ENCODE measurements around the gene LRP6. TPM values are rescaled to one million over a fixed set of nuclear protein-coding genes. Genes with fewer than 3 reads are reported as not detected.

Gene LRP6
- polyA plus RNA-seq, 1 donor (not counting 4 experiments of a cell fraction or from before 2014, with no cell fraction given): 13.0 TPM

DNA sequence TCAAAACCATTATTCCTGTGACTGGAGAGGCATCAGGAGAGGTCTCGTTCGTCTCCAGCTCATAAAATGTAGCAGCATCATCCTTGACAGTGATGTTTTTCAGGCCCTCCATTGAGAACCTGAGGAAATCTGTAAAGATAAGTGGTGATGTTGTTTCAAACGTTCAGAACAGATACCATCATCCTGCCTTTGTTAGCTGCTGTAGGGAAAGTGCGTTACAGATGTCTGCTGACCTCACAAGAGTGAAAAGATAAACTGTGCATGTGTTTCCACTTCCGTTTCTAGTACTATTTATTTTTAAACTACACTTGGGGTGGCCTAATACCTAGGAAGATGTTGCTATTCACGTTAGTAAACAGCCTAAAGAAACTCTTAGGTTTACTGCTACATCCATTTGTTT, 167.7 kb downstream of the LRP6 start:
- dilution Hi-C loops (cut with MboI; ENCODE audit: extremely low pct_ligation_motif_present, low sequenced_read_pairs): loop anchor here (25.0 kb wide), 1 partner anchor 238 kb away; no protein-coding TSS in a partner anchor
- DNase-seq (ENCODE audit: low read depth, low spot score) (no peak), FAIRE-seq (no peak)
- no peak overlapping the region for H2AFZ ChIP-seq (ENCODE audit: control insufficient read depth, low read length)
- H3K4me2 ChIP-seq (ENCODE audit: control insufficient read depth, extremely low read depth, insufficient read depth, low read depth, low read length): no peak overlapping the region
- no peaks in the 10 kb centered on the region for H3K9me3 ChIP-seq (ENCODE audit: control insufficient read depth, low read depth, low read length)
- H3K4me3 ChIP-seq (ENCODE audit: control insufficient read depth in 2 of 3, extremely low read depth in 1 of 3, insufficient read depth in 2 of 3, low read depth in 1 of 3, low read length in 3 of 3): no peak overlapping the region
- no peaks in the 10 kb centered on the region for H3K9me1 ChIP-seq (ENCODE audit: control insufficient read depth, extremely low read depth, insufficient read depth, low read length)
- H3K36me3 ChIP-seq (ENCODE audit: control insufficient read depth in 2 of 2, extremely low read depth in 1 of 2, insufficient read depth in 2 of 2, low read length in 2 of 2): no peaks in the 10 kb centered on the region
- no peak overlapping the region for H3K9ac ChIP-seq (ENCODE audit: control insufficient read depth, extremely low read depth, insufficient read depth, low read length)
- no peak for TF ChIP-seq EZH2 (IDR thresholded peaks at IDR 0.05; ENCODE audit: low read length)
- TF ChIP-seq, protein P1, sequence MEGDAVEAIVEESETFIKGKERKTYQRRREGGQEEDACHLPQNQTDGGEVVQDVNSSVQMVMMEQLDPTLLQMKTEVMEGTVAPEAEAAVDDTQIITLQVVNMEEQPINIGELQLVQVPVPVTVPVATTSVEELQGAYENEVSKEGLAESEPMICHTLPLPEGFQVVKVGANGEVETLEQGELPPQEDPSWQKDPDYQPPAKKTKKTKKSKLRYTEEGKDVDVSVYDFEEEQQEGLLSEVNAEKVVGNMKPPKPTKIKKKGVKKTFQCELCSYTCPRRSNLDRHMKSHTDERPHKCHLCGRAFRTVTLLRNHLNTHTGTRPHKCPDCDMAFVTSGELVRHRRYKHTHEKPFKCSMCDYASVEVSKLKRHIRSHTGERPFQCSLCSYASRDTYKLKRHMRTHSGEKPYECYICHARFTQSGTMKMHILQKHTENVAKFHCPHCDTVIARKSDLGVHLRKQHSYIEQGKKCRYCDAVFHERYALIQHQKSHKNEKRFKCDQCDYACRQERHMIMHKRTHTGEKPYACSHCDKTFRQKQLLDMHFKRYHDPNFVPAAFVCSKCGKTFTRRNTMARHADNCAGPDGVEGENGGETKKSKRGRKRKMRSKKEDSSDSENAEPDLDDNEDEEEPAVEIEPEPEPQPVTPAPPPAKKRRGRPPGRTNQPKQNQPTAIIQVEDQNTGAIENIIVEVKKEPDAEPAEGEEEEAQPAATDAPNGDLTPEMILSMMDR (optimal IDR thresholded peaks at IDR 0.05 in 1 of 3, IDR thresholded peaks at IDR 0.05 in 1 of 3, conservative IDR thresholded peaks at IDR 0.05 in 1 of 3; ENCODE audit: extremely low read depth in 1 of 3, insufficient read depth in 2 of 3, low read length in 3 of 3): no peak
- H3K79me2 ChIP-seq (ENCODE audit: control insufficient read depth, insufficient read depth, low read length): no peaks in the 10 kb centered on the region
- H3K27ac ChIP-seq (ENCODE audit: control insufficient read depth, insufficient read depth, low read length): no peak overlapping the region
- H3K4me1 ChIP-seq (ENCODE audit: control insufficient read depth, extremely low read depth, insufficient read depth, low read length): no peaks in the 10 kb centered on the region
- no peaks in the 10 kb centered on the region for H4K20me1 ChIP-seq (ENCODE audit: control insufficient read depth, extremely low read depth, insufficient read depth, low read length)
- H3K27me3 ChIP-seq (ENCODE audit: control insufficient read depth, extremely low read depth, insufficient read depth, low read length): no peaks in the 10 kb centered on the region

DNA sequence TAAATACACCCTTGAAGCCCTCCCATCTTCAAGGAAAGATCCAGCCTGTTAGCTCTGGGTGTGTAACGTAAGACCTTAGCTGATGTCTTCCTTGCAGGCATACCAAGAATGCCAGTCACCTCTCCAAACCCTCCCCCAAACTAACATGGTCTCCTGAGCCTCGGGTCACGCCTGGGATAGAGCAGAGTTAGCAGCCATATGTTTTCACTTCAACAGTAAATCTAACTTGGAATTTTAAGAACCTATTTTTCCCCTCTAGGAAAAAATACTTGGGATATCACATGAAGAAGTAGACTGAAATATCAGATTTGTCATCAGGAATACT, 168.2 kb downstream of the LRP6 start:
- no peak overlapping the region for H3K9ac ChIP-seq (ENCODE audit: control insufficient read depth, extremely low read depth, insufficient read depth, low read length)
- FAIRE-seq: no peak

More for the DNA sequence above, 168.2 kb downstream of the LRP6 start:
- Histone ChIP-seq H3K36me3 (ENCODE audit: control insufficient read depth in 2 of 2, extremely low read depth in 1 of 2, insufficient read depth in 2 of 2, low read length in 2 of 2) (no peaks in the 10 kb centered on the region), H4K20me1 (ENCODE audit: control insufficient read depth, extremely low read depth, insufficient read depth, low read length) (no peaks in the 10 kb centered on the region), H3K4me2 (ENCODE audit: control insufficient read depth, extremely low read depth, insufficient read depth, low read depth, low read length) (no peak overlapping the region), H2AFZ (ENCODE audit: control insufficient read depth, low read length) (no peak overlapping the region), H3K9me1 (ENCODE audit: control insufficient read depth, extremely low read depth, insufficient read depth, low read length) (no peaks in the 10 kb centered on the region), H3K79me2 (ENCODE audit: control insufficient read depth, insufficient read depth, low read length) (no peaks in the 10 kb centered on the region), H3K27ac (ENCODE audit: control insufficient read depth, insufficient read depth, low read length) (no peak overlapping the region), H3K27me3 (ENCODE audit: control insufficient read depth, extremely low read depth, insufficient read depth, low read length) (no peaks in the 10 kb centered on the region), H3K4me3 (ENCODE audit: control insufficient read depth in 2 of 3, extremely low read depth in 1 of 3, insufficient read depth in 2 of 3, low read depth in 1 of 3, low read length in 3 of 3) (no peak overlapping the region), H3K4me1 (ENCODE audit: control insufficient read depth, extremely low read depth, insufficient read depth, low read length) (no peaks in the 10 kb centered on the region), H3K9me3 (ENCODE audit: control insufficient read depth, low read depth, low read length) (no peaks in the 10 kb centered on the region)
- TF ChIP-seq, protein P1 (optimal IDR thresholded peaks at IDR 0.05 in 1 of 3, IDR thresholded peaks at IDR 0.05 in 1 of 3, conservative IDR thresholded peaks at IDR 0.05 in 1 of 3; ENCODE audit: extremely low read depth in 1 of 3, insufficient read depth in 2 of 3, low read length in 3 of 3): no peak
- no peak for TF ChIP-seq EZH2 (IDR thresholded peaks at IDR 0.05; ENCODE audit: low read length)
- dilution Hi-C loops (cut with MboI; ENCODE audit: extremely low pct_ligation_motif_present, low sequenced_read_pairs): loop anchor here (25.0 kb wide), 1 partner anchor 239 kb away; no protein-coding TSS in a partner anchor
- DNase-seq (ENCODE audit: low read depth, low spot score): no peak
